ENCODE data around the gene HMCN2. TPM values are rescaled to one million over a fixed set of nuclear protein-coding genes. Genes with fewer than 3 reads are reported as not detected.
A peak's percentile ranks its signal among the peaks of the same experiment; 100 is the strongest.

The HMCN2 gene
- total RNA-seq, 4 donors from 2014 or later: 24.8 to 61.7 (median 36.1) TPM

DNA sequence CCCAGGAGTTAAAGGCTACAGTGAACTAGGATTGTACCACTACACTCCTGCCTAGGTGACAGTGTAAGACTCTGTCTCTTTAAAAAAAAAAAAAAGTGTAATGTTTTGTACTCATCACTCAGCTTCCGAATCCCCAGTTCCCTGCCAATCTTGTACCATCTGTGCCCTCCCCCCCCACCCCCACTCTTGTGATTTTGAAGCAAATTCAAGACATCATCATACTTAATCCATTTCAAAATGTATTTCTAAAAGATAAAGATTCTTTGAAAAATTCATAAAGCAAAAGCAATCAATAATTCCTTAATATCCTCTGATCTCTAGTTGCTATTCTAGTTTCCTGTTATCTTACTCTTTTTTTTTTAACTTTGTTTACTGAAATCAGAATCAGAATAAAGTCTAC, 34.9 kb upstream of the HMCN2 start:
- TF ChIP-seq, protein P1, sequence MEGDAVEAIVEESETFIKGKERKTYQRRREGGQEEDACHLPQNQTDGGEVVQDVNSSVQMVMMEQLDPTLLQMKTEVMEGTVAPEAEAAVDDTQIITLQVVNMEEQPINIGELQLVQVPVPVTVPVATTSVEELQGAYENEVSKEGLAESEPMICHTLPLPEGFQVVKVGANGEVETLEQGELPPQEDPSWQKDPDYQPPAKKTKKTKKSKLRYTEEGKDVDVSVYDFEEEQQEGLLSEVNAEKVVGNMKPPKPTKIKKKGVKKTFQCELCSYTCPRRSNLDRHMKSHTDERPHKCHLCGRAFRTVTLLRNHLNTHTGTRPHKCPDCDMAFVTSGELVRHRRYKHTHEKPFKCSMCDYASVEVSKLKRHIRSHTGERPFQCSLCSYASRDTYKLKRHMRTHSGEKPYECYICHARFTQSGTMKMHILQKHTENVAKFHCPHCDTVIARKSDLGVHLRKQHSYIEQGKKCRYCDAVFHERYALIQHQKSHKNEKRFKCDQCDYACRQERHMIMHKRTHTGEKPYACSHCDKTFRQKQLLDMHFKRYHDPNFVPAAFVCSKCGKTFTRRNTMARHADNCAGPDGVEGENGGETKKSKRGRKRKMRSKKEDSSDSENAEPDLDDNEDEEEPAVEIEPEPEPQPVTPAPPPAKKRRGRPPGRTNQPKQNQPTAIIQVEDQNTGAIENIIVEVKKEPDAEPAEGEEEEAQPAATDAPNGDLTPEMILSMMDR (IDR thresholded peaks at IDR 0.05): no peak
- TF ChIP-seq POLR2A (IDR thresholded peaks at IDR 0.05): no peak
- H3K9me3 ChIP-seq: peaks cover 0 to 5% (median 0%) of the 10 kb centered on the region in 4 donors
- DNase-seq: no peak
- no peak overlapping the region for H3K27ac ChIP-seq
- H3K4me1 ChIP-seq: no peaks in the 10 kb centered on the region
- no peaks in the 10 kb centered on the region for H3K27me3 ChIP-seq
- no peaks in the 10 kb centered on the region for H3K36me3 ChIP-seq
- H3K4me3 ChIP-seq: no peak overlapping the region

DNA sequence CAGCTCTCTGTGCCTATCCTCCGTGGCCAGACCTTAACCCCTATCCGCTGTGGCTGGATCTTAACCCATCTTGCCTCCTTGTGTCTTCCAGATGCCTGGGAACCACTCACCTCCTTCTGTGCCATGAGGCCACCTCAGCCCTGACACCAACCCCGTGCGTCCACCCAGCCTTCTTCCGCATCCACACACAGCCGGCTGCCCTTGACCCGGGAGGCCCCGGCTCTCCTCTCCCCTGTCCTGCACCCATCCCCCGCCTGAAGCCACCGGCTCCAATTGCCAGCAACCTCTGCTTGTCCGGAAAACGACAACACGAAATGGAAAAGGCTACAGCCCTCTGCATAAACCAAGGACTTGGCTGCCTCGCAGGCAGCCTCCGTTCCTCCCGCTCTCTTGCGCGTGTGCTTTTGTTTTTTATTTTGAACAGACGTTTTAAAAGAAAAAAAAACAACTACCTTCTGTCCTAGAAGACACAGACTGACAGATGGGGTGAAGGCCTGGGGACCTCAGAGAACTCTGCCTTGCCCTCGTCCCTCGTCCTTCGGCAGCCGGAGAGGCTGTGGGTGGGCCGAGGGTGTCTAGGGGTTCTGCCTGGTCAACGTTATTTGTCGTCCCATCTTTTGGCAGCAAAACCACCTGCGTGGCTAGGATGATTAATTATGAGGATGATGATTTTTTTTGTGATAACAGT, 32.5 kb upstream of the HMCN2 start:
- TF ChIP-seq POLR2A (IDR thresholded peaks at IDR 0.05): no peak
- TF ChIP-seq, protein P1 (IDR thresholded peaks at IDR 0.05): no peak
- no peaks in the 10 kb centered on the region for H3K27me3 ChIP-seq
- no peaks in the 10 kb centered on the region for H3K9me3 ChIP-seq
- no peak overlapping the region for H3K4me3 ChIP-seq
- H3K27ac ChIP-seq: no peak overlapping the region
- H3K4me1 ChIP-seq: no peaks in the 10 kb centered on the region
- DNase-seq: no peak
- H3K36me3 ChIP-seq: no peaks in the 10 kb centered on the region

DNA sequence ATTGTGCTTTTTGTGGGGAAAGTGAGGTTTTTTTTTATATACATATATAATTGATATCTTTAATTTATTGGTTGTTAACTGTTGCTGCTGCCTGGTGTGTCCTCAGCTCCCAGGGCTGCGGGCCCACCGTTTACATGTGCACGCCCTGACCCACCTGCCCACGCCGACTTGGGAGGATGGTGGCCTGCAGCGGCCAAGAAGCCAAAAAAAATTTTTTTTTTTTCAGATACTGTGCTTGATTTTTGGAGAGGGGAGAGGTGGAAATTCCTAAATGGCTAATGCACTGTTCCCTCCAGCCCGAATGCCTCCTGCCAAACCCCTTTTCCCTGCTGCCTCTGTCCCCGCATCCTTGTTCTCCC, 32.0 kb upstream of the HMCN2 start:
- Histone ChIP-seq H3K36me3 (no peaks in the 10 kb centered on the region), H3K27me3 (no peaks in the 10 kb centered on the region), H3K4me3 (no peak overlapping the region), H3K4me1 (no peaks in the 10 kb centered on the region), H3K27ac (no peak overlapping the region), H3K9me3 (no peaks in the 10 kb centered on the region)
- TF ChIP-seq, protein P1 (IDR thresholded peaks at IDR 0.05): no peak
- no peak for TF ChIP-seq POLR2A (IDR thresholded peaks at IDR 0.05)
- no peak for DNase-seq

DNA sequence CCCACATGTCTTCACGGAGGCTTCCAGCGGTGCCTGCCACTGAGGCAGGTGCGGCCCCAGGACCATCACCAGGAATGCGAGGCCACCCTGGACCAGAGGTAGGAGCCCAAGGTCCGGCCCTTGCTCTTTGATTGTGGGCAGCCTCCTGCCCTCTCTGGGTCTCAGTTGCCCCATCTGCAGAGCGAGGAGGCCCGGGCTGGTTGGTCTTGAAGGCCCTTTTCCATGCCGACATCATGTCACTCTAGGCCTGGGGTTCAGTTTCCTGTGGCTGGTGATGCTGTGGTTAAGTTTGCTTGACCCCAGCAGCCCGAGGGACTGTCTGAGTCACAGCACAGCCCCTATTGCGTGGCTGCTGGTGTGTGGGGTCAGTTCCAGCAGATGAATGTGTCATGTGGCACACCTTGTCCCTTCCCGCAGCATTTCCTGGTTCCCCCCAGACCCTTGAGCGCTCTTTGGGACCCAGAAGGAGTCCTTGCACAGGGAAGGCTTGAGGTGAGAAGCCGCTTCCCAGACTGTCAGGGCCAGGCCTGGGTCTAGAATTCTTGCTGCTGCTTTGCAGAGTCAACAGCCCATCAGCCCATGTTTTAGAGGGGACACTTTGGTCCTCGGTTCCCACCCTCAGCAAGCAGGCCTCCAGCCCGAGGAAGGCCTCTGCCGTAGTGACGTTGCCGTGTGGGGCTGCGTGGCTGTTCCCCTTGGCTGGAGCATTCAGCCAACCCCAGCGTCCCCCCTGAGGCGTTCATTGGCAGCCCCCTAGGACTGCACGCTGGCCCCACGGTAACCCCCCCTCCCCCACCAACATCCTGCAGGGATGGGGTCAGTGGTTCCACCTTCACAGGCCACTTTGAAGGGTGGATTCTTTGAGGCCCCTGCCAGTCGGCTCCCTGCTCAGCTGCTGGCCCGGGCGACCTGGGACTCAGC, 31.0 kb upstream of the HMCN2 start:
- no peaks in the 10 kb centered on the region for H3K9me3 ChIP-seq
- H3K27ac ChIP-seq: peak overlapping the region in 1 of 4 donors; percentile 38
- no peaks in the 10 kb centered on the region for H3K36me3 ChIP-seq
- no peak for TF ChIP-seq POLR2A (IDR thresholded peaks at IDR 0.05)
- TF ChIP-seq, protein P1 (IDR thresholded peaks at IDR 0.05): no peak
- H3K27me3 ChIP-seq: no peaks in the 10 kb centered on the region
- no peaks in the 10 kb centered on the region for H3K4me1 ChIP-seq
- no peak for DNase-seq
- no peak overlapping the region for H3K4me3 ChIP-seq

DNA sequence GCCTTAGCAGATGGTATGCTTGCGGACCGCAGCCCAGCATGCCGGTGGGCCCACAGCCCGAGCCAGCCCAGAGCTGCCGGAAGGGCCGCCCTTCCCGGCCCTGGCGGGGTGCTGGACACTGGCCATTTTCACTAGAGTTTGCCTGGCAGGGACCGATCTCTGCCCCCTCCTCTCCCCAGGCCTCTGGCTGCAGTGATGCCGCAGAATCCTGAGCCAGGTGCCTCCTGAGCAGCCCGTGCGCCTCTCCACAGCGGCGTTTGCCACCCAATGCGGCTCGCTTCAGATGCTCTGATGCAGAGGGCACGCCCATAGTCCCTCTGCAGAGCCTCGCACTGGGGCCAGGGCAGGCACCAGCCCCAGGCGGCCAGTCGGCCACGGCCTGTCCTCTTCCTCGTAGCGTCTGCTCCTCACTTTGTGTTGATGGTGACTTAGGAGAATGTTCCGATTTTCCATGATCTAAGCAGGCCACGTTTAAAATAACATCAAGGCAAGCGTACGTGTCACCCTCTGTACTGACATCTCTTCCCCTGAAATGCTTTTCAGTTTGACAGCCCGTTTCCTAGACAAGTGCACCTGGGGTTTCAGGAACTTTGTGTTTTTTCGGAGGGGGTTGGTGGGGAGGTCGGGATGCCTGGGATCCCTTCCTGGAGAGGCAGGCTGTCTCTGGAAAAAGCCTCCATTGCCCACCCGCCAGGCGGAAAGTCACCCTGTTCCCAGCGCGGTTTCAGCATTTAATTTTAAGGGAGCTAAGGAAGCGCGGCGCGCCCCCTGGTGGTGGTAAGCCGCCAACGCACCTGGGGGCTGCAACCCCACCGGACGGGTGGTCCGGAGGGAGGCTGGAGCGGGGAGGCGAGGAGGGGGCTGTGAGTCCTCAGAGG, 29.8 kb upstream of the HMCN2 start:
- peak; percentile 55 to 82 (median 74) for DNase-seq
- TF ChIP-seq, protein P1 (IDR thresholded peaks at IDR 0.05): peak; percentile 89 to 99 (median 96)
- TF ChIP-seq POLR2A (IDR thresholded peaks at IDR 0.05): no peak
- Histone ChIP-seq H3K27ac (peak overlapping the region in 1 of 4 donors; percentile 54), H3K4me3 (no peak overlapping the region), H3K9me3 (no peaks in the 10 kb centered on the region), H3K36me3 (no peaks in the 10 kb centered on the region), H3K27me3 (no peaks in the 10 kb centered on the region), H3K4me1 (peaks cover 0 to 10% (median 0%) of the 10 kb centered on the region in 4 donors)
